GM10266 (cell line): ENCODE data around the gene PTPRN2.

ENCODE experiments used
- DNase-seq: peaks from one replicate; pipeline ENCODE4 v3.0.0; 2012; ENCODE audit errors: extremely low spot score
- CTCF ChIP-seq: IDR thresholded peaks from 2 replicates; pipeline ENCODE4 v1.5.1; 2012; ENCODE audit warnings: mild to moderate bottlenecking, low read depth; ENCODE audit not compliant: control insufficient read depth, insufficient read depth; ENCODE audit errors: missing control alignments

The PTPRN2 gene

GRCh38 chr7:157745721-157746709 is 841.6 kb downstream of the PTPRN2 start:
- DNase-seq = no peak
- no peak for TF ChIP-seq CTCF

- TF ChIP-seq CTCF = no peak
- no peak for DNase-seq
Measured at GRCh38 chr7:157744786-157745601, 842.6 kb downstream of the PTPRN2 start.

- DNase-seq = no peak
- TF ChIP-seq CTCF = no peak
Measured at GRCh38 chr7:157743781-157744525, 843.7 kb downstream of the PTPRN2 start.

GRCh38 chr7:157740251-157740798 is 847.3 kb downstream of the PTPRN2 start:
- DNase-seq = no peak
- no peak for TF ChIP-seq CTCF

- no peak for TF ChIP-seq CTCF
- no peak for DNase-seq
Measured at GRCh38 chr7:157739650-157740049, 848.0 kb downstream of the PTPRN2 start.

- no peak for TF ChIP-seq CTCF
- no peak for DNase-seq
Measured at GRCh38 chr7:157739031-157739430, 848.6 kb downstream of the PTPRN2 start.
